ENCODE results near the gene PRRX2. TPM values are rescaled to one million over a fixed set of nuclear protein-coding genes. Genes with fewer than 3 reads are reported as not detected.

Gene PRRX2
- total RNA-seq, 1 experiment from 2014 or later, result 10.7 TPM

GRCh38 chr9:129769669-129770068 lies 104.2 kb downstream of the PRRX2 start:
- H3K36me3 Mint-ChIP-seq, result no peaks in the 10 kb centered on the region
- DNase-seq (ENCODE audit: low spot score) (no peak), ATAC-seq (no peak)
- no peak overlapping the region for H3K4me3 Mint-ChIP-seq
- no peaks in the 10 kb centered on the region for H3K9me3 Mint-ChIP-seq
- POLR2A ChIA-PET, result no interaction called here
- no peaks in the 10 kb centered on the region for H3K4me1 Mint-ChIP-seq
- no peaks in the 10 kb centered on the region for H3K27me3 Mint-ChIP-seq (ENCODE audit: low read depth)
- CTCF ChIA-PET, result interaction anchor here (0.7 to 1.1 kb wide), 2 partner anchors 43 kb away, joined by 3 to 5 read pairs; no protein-coding TSS in a partner anchor
- TF ChIP-seq SOX15 (CRISPR knock-in tag; IDR thresholded peaks at IDR 0.05) (no peak), CREB1 (CRISPR knock-in tag; IDR thresholded peaks at IDR 0.05) (no peak), FOXJ3 (CRISPR knock-in tag; IDR thresholded peaks at IDR 0.05; ENCODE audit: borderline replicate concordance) (no peak), ATF1 (CRISPR knock-in tag; IDR thresholded peaks at IDR 0.05) (no peak), FOXP1 (CRISPR knock-in tag; IDR thresholded peaks at IDR 0.05; ENCODE audit: borderline replicate concordance) (no peak), ZNF396 (CRISPR knock-in tag; IDR thresholded peaks at IDR 0.05; ENCODE audit: borderline replicate concordance) (no peak), NFYB (CRISPR knock-in tag; conservative IDR thresholded peaks at IDR 0.05; ENCODE audit: low read depth) (no peak), PRRX2 (CRISPR knock-in tag; IDR thresholded peaks at IDR 0.05) (no peak), ZNF263 (CRISPR knock-in tag; IDR thresholded peaks at IDR 0.05; ENCODE audit: low read depth) (no peak), IRF2 (CRISPR knock-in tag; IDR thresholded peaks at IDR 0.05; ENCODE audit: borderline replicate concordance, low read depth) (no peak), FOXK1 (CRISPR knock-in tag; IDR thresholded peaks at IDR 0.05) (no peak)
- TF ChIP-seq, protein P1, sequence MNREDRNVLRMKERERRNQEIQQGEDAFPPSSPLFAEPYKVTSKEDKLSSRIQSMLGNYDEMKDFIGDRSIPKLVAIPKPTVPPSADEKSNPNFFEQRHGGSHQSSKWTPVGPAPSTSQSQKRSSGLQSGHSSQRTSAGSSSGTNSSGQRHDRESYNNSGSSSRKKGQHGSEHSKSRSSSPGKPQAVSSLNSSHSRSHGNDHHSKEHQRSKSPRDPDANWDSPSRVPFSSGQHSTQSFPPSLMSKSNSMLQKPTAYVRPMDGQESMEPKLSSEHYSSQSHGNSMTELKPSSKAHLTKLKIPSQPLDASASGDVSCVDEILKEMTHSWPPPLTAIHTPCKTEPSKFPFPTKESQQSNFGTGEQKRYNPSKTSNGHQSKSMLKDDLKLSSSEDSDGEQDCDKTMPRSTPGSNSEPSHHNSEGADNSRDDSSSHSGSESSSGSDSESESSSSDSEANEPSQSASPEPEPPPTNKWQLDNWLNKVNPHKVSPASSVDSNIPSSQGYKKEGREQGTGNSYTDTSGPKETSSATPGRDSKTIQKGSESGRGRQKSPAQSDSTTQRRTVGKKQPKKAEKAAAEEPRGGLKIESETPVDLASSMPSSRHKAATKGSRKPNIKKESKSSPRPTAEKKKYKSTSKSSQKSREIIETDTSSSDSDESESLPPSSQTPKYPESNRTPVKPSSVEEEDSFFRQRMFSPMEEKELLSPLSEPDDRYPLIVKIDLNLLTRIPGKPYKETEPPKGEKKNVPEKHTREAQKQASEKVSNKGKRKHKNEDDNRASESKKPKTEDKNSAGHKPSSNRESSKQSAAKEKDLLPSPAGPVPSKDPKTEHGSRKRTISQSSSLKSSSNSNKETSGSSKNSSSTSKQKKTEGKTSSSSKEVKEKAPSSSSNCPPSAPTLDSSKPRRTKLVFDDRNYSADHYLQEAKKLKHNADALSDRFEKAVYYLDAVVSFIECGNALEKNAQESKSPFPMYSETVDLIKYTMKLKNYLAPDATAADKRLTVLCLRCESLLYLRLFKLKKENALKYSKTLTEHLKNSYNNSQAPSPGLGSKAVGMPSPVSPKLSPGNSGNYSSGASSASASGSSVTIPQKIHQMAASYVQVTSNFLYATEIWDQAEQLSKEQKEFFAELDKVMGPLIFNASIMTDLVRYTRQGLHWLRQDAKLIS (CRISPR knock-in tag; IDR thresholded peaks at IDR 0.05; ENCODE audit: borderline replicate concordance), result no peak
- TF ChIP-seq, protein P2, sequence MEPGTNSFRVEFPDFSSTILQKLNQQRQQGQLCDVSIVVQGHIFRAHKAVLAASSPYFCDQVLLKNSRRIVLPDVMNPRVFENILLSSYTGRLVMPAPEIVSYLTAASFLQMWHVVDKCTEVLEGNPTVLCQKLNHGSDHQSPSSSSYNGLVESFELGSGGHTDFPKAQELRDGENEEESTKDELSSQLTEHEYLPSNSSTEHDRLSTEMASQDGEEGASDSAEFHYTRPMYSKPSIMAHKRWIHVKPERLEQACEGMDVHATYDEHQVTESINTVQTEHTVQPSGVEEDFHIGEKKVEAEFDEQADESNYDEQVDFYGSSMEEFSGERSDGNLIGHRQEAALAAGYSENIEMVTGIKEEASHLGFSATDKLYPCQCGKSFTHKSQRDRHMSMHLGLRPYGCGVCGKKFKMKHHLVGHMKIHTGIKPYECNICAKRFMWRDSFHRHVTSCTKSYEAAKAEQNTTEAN (CRISPR knock-in tag; IDR thresholded peaks at IDR 0.05), result no peak
- no peak overlapping the region for H3K27ac Mint-ChIP-seq

DNA sequence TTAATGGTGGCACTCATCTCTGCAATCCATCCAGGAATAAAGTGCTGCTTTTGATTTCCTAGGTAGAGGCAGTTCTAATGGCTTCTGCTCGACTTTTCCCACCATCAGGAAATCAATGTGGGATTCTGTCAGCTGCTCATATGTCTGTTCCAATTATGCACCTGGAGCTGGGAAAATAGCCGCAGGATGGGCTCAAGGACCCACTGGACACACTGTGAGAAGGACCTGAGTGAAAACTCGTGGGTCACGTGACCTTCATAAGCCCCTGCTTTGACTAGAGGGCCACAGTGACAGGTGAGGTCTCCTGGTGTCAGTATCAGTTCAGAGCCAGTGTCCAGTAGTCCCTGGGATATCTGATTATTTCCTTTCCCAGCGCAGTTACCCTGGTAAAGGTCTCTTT lies 105.3 kb downstream of the PRRX2 start:
- ATAC-seq, result no peak
- Mint-ChIP-seq H3K4me3 (no peak overlapping the region), H3K4me1 (no peaks in the 10 kb centered on the region), H3K27ac (no peak overlapping the region), H3K9me3 (no peaks in the 10 kb centered on the region), H3K27me3 (ENCODE audit: low read depth) (no peaks in the 10 kb centered on the region), H3K36me3 (no peaks in the 10 kb centered on the region)
- ChIA-PET POLR2A (no interaction called here), CTCF (no interaction called here)
- DNase-seq (ENCODE audit: low spot score), result no peak
- TF ChIP-seq HMGA2 (CRISPR knock-in tag; IDR thresholded peaks at IDR 0.05), result no peak

Other genes starting within 250 kb of the PRRX2 start
- gene C9orf50, start 44.5 kb upstream of the PRRX2 start, total RNA-seq (2021), result 0.11 TPM in 1 of 3 replicates, not detected in the others
- 55.4 to 71.1 TPM (median 58.1 TPM) in 3 replicates for gene NTMT1, start 39.5 kb upstream of the PRRX2 start, total RNA-seq (2021)
- 19.3 to 20.0 TPM (median 19.7 TPM) in 3 replicates for gene ASB6, start 23.5 kb upstream of the PRRX2 start, total RNA-seq (2021)
- 2.5 to 4.4 TPM (median 3.2 TPM) in 3 replicates for gene PTGES, start 87.4 kb downstream of the PRRX2 start, total RNA-seq (2021)
- 18.3 to 19.2 TPM (median 18.8 TPM) in 3 replicates for gene TOR1B, start 137.5 kb downstream of the PRRX2 start, total RNA-seq (2021)
- 27.7 to 32.7 TPM (median 28.7 TPM) in 3 replicates for gene TOR1A, start 158.5 kb downstream of the PRRX2 start, total RNA-seq (2021)
- 34.1 to 36.8 TPM (median 36.4 TPM) in 3 replicates for gene C9orf78, start 169.6 kb downstream of the PRRX2 start, total RNA-seq (2021)
- gene USP20, start 169.8 kb downstream of the PRRX2 start, total RNA-seq (2021), result 23.7 to 29.3 TPM (median 24.0 TPM) in 3 replicates

All from WTC11 (cell line).